ENCODE measurements around the gene TSR2. TPM values are rescaled to one million over a fixed set of nuclear protein-coding genes. Genes with fewer than 3 reads are reported as not detected.

TSR2 gene, protein sequence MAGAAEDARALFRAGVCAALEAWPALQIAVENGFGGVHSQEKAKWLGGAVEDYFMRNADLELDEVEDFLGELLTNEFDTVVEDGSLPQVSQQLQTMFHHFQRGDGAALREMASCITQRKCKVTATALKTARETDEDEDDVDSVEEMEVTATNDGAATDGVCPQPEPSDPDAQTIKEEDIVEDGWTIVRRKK
- 10 to 100 TPM; 61.5 to 67.9 (median 64.7) TPM for total RNA-seq

DNA sequence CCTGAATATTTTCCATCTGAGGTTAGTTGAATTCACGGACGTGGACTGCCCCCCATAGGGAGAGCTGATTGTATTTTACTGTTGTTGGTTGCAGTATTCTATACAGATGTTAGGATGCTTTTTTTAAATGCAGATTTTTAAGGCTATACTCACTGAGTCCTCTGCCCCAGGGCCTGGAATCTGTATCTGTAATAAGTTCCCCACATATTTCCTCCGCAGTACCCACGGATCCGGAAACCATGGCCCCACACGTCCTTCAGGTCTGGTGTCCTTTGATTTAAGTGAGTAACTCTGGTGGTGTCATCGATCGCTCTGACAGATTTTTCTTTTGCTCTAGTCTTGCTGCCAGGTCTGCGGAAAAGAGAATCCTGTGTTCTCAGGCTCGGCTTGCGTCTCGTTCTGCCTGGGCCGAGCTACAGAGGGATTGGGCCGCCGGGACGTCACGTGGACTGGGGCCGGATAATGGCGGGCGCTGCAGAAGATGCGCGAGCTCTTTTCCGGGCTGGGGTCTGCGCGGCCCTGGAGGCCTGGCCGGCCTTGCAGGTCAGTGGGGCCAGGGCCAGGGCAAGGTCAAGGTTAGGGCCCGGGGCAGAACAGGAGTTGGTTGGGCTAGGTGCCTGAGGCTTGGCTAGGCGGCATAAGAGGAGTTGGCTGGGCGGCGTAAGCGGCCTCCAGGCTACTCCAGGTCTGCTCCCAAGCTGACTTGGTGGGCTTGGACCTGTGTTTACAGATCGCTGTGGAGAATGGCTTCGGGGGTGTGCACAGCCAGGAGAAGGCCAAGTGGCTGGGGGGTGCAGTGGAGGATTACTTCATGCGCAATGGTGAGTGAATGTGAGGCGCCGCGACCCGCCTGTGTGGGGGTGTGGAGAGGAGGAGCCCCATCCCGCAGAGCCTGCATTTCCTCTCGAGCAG lies at the start of gene TSR2:
Gene TSR2, plus strand, starts transcription at position 445 of the 912 bp plus-strand sequence. Its CDS starts 18 bp downstream, at position 463.
- peaks cover 22% of the 10 kb centered on the region for H3K4me1 Mint-ChIP-seq (ENCODE audit: low read depth)
- H3K4me3 Mint-ChIP-seq: peak within 1 kb of the TSS; percentile 94
- DNase-seq (peak; percentile 61), ATAC-seq (peak; percentile 99)
- peaks cover 3% of the 10 kb centered on the region for H3K36me3 Mint-ChIP-seq (ENCODE audit: insufficient read depth)
- no peaks in the 10 kb centered on the region for H3K27me3 Mint-ChIP-seq (ENCODE audit: low read depth)
- H3K9me3 Mint-ChIP-seq: no peaks in the 10 kb centered on the region

DNA sequence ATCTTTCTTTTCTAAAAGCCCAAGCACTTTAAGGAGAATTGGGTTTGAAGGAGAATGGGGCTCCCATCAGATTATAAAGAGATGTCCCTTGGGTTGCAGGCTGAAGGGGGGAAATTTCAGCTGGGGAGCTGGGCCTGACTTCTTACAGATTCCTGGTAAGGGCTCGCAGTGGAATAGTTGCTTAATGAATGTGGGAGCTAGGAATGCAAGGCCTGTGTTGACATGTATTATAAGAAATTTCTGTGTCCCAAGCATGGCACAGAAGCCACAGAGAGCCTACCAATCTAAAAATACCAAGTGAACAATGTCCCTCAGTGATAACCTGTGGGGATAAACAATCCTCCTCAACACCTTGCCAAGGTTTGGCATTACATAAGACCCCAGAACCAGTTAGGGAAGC lies 43.1 kb upstream of the TSR2 start:
- peaks cover under 1% of the 10 kb centered on the region for H3K27me3 Mint-ChIP-seq (ENCODE audit: low read depth)
- no peak overlapping the region for H3K4me3 Mint-ChIP-seq
- no peaks in the 10 kb centered on the region for H3K9me3 Mint-ChIP-seq
- no peak for ATAC-seq
- H3K36me3 Mint-ChIP-seq (ENCODE audit: insufficient read depth): no peaks in the 10 kb centered on the region
- H3K4me1 Mint-ChIP-seq (ENCODE audit: low read depth): no peaks in the 10 kb centered on the region
- no peak for DNase-seq

DNA sequence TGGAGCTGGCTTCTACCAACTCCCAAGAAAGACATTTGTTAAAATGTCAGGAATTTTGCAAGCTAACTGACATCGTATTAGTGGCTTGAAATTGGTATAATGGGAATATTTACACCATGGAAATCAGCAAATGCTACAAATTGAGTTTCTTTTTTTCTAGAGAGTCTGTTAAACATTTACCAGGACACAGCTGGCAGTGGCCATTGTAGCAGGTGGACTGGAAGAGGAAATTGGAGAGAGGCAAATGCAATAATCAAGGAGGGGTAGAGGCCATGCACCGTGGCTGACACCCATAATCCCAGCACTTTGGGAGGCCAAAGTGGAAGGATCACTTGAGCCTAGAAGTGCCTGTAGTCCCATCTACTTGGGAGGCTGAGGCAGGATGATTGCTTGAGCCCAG lies 32.9 kb upstream of the TSR2 start:
- Mint-ChIP-seq H3K9me3 (no peaks in the 10 kb centered on the region), H3K4me1 (ENCODE audit: low read depth) (peaks cover 12% of the 10 kb centered on the region), H3K27me3 (ENCODE audit: low read depth) (peaks cover 4% of the 10 kb centered on the region), H3K4me3 (no peak overlapping the region), H3K36me3 (ENCODE audit: insufficient read depth) (no peaks in the 10 kb centered on the region)
- ATAC-seq (no peak), DNase-seq (no peak)

DNA sequence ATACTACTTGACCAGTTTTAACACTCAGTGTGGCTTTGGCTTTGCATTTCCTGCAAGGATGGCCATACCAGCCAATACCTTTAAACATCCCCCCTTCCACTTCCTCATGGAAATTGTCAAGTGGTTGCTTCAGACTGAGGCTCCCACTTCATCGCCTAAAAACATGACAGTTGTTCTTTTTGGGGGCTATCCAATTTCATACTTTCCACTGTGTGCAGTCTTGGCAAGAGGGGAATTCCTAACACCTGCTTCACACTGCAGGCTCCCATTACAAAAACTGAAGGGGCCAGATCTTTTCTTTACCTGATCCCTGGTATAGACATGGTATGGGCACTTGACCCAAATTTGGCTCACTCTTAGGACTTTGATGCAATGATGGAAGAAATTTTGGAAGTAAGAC lies 28.5 kb upstream of the TSR2 start:
- H3K4me3 Mint-ChIP-seq: no peak overlapping the region
- no peak for DNase-seq
- H3K9me3 Mint-ChIP-seq: no peaks in the 10 kb centered on the region
- H3K27me3 Mint-ChIP-seq (ENCODE audit: low read depth): peaks cover 6% of the 10 kb centered on the region
- H3K4me1 Mint-ChIP-seq (ENCODE audit: low read depth): peaks cover 21% of the 10 kb centered on the region
- no peak for ATAC-seq
- H3K36me3 Mint-ChIP-seq (ENCODE audit: insufficient read depth): no peaks in the 10 kb centered on the region

DNA sequence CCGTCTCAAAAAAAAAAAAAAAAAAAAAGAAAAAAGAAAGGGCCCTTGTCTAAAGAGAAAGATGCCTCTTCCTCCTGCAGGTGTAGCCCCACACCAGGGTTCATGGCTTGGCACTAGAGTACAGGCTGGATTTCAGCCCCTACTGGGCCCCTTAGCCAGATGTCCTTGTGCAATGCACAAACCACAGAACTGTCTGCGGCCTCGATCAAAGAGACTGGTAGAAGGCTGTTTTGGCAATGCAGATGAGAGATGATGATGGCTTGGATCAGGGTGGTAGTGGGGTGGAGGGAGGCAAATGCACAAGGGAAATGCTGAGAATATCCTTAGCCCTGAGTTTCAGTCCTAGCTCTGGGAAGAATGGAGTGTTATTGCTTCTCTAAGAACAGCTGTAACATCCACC lies 26.5 kb upstream of the TSR2 start:
- Mint-ChIP-seq H3K4me1 (ENCODE audit: low read depth) (peaks cover 14% of the 10 kb centered on the region), H3K27me3 (ENCODE audit: low read depth) (peaks cover 15% of the 10 kb centered on the region), H3K9me3 (no peaks in the 10 kb centered on the region), H3K36me3 (ENCODE audit: insufficient read depth) (no peaks in the 10 kb centered on the region), H3K4me3 (no peak overlapping the region)
- ATAC-seq: no peak
- no peak for DNase-seq

DNA sequence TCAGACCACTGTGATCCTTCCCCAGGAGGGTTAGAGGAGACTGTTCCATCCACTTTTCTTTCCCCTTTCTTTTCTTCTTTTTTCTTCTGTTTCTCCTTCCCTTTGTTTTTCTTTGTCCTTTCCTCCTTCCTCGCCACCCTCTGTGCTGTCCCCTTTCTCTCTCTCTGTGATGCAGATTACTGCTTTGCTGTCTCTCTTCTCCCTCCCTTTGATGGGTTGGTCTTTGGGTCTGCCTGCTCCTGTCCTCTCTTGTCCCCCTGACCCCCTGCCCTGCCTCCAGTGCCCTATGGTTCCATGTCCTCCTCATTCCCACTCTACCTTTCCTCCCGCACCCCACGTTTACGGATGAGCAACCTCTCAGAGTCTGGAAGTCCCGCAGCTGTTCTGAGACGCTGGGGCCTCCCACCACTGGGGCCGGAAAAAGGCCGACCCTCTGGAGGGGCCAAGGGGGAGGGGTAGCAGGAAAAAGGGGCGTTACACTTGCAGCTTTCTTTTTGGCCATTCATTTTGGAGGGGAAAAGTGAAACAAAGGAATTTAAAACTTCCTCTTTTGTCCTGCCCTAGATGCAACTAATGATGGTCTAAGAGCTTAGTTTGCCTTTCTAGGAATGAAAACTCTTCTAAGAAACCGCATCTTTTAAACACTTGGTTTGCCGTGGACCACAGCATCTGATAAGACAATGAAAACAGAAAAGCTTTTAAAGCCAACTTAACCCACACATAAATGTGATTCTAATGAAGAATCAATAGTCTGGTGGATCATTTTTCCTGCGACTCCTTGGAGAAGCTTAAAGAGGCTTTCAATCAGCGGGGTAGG lies 24.5 kb upstream of the TSR2 start:
- Mint-ChIP-seq H3K4me3 (no peak overlapping the region), H3K36me3 (ENCODE audit: insufficient read depth) (no peaks in the 10 kb centered on the region), H3K9me3 (no peaks in the 10 kb centered on the region), H3K4me1 (ENCODE audit: low read depth) (peaks cover 8% of the 10 kb centered on the region), H3K27me3 (ENCODE audit: low read depth) (peaks cover 18% of the 10 kb centered on the region)
- DNase-seq (no peak), ATAC-seq (no peak)

DNA sequence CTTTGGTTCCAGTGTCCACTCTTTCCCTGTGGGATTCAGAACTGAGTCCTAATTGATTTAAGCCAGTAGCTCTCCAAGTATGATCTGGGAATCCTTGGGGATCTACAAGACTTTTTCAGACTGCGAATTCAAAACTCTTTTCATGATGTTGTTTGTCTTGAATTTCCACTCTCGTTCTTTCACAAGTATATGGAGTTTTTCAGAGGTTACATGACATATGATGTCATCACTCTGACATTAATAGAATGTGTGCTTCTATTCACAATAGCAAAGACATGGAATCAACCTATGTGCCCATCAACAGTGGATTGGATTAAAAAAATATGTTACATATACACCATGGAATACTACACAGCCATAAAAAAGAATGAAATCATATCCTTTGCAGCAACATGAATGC lies 23.2 kb upstream of the TSR2 start:
- Mint-ChIP-seq H3K4me3 (no peak overlapping the region), H3K4me1 (ENCODE audit: low read depth) (peaks cover 8% of the 10 kb centered on the region), H3K27me3 (ENCODE audit: low read depth) (peaks cover 18% of the 10 kb centered on the region), H3K36me3 (ENCODE audit: insufficient read depth) (no peaks in the 10 kb centered on the region), H3K9me3 (no peaks in the 10 kb centered on the region)
- DNase-seq (no peak), ATAC-seq (no peak)

DNA sequence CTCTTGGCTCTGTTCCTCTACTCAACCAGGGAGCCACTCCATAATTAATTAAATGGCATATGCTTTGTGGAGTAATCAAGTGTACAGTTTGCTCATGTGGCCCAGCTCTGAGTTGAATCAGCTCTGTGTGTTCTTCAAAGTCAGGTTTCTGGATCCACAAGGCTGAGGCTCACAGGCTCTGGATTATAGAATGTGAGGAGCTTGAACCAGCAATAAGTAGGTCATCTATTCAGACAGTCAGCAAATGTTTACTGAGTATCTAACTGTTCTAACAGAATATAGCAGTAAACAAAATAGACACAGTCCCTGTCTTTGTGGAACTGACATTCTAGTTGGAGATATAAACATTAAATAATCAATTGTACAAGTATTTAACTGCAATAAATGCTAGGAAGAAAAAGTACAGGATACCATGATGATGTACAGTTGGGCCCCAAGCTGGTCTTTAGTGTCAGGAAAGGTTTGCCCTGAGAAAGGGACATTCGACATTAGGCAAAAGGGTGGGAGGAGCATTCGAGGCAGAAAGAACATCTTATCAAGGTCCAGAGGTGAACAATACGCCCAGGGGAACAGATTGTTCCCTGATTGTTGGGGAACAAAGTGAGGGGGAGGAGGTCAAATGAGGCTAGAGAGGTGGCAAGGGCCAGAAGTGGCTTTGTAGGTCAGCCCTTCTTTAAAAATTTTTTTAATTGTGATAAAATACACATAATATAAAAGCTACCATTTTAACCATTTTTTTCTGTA lies 20.5 kb upstream of the TSR2 start:
- H3K4me3 Mint-ChIP-seq: no peak overlapping the region
- no peaks in the 10 kb centered on the region for H3K9me3 Mint-ChIP-seq
- peaks cover 20% of the 10 kb centered on the region for H3K27me3 Mint-ChIP-seq (ENCODE audit: low read depth)
- no peaks in the 10 kb centered on the region for H3K36me3 Mint-ChIP-seq (ENCODE audit: insufficient read depth)
- peaks cover 8% of the 10 kb centered on the region for H3K4me1 Mint-ChIP-seq (ENCODE audit: low read depth)
- ATAC-seq: no peak
- no peak for DNase-seq

DNA sequence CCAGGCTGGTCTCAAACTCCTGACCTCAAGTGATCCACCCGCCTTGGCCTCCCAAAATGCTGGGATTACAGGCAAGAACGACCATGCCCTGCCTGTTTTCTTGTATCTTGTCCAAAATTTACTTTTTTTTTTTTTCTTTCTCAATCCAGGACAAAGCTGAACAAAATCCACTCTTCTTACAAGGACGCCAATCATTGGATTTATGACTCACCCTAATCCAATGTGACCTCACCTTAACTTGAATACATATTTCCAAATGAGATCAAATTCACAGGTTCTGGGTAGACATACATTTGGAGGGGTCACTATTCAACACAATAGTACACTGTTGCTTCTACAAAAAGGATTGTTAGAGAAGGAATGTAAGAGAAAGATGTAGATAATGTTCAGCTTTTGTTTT lies 18.0 kb upstream of the TSR2 start:
- no peaks in the 10 kb centered on the region for H3K36me3 Mint-ChIP-seq (ENCODE audit: insufficient read depth)
- no peaks in the 10 kb centered on the region for H3K4me1 Mint-ChIP-seq (ENCODE audit: low read depth)
- no peak for DNase-seq
- H3K4me3 Mint-ChIP-seq: no peak overlapping the region
- H3K9me3 Mint-ChIP-seq: no peaks in the 10 kb centered on the region
- ATAC-seq: no peak
- H3K27me3 Mint-ChIP-seq (ENCODE audit: low read depth): peaks cover 14% of the 10 kb centered on the region

DNA sequence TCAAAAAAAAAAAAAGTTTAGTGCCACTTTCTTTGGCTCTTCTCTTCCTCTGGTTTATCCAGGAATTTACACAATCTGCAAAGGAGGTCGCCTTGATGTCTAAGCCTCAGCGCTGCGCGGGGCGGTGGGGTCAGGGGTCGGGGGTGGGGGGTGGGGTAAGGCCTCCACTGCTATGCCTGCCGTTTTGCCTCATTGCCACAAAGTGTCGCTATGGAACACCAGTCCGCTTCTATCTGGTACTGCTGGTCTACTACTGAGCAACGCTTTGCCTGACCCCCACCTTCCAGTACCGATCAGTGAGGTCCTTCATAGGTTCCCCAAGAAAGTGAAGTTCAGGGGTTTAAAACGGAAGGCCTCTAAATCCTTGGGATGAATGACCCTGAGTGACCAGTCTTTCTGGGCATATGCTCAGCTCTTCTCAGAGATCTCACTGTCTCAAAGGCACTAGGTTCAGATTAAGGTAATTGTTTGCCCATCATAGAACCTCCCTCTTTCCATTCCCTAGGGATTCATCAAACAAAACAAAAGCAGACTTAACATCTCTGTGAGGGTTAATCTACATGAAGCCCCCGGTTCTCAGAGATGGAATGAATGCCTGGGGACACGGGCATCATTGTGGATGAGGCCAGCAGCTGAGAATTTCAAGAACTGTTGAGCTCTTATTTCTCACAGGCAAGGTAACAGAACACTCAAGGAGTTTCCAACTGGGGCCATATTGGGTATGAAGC lies 16.9 kb upstream of the TSR2 start:
- no peak overlapping the region for H3K4me3 Mint-ChIP-seq
- peak in 1 of 2 donors; percentile 28 for ATAC-seq

DNA sequence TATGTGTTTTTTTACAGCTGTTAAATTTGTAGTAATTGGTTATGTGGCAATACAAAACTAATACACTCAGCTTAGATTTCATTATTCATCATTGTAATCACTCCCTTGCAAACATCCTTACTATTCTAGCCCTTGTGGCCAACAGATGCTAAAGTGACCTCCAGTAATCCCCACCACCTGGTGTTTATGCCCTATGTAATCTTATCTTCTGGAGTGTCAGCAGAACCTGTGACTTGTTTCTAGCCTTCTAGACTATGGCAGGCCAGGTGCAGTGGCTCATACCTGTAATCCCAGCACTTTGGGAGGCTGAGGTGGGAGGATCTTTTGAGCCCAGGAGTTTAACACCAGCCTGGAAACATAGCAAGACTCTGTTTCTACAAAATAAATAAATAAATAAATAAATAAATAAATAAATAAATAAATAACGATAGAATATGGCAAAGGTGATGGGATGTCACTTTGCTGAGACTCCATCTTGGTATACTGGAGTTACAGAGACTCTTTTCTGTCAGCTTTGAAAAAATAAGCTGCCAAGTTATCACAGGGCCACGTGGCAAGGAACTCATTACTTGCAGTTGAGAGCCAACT lies 12.3 kb upstream of the TSR2 start:
- DNase-seq: no peak
- H3K36me3 Mint-ChIP-seq (ENCODE audit: insufficient read depth): no peaks in the 10 kb centered on the region
- no peaks in the 10 kb centered on the region for H3K9me3 Mint-ChIP-seq

More for the DNA sequence above, 16.9 kb upstream of the TSR2 start:
- Mint-ChIP-seq H3K27me3 (ENCODE audit: low read depth) (peaks cover 12% of the 10 kb centered on the region), H3K9me3 (no peaks in the 10 kb centered on the region), H3K36me3 (ENCODE audit: insufficient read depth) (no peaks in the 10 kb centered on the region), H3K4me1 (ENCODE audit: low read depth) (no peaks in the 10 kb centered on the region)
- DNase-seq: no peak

DNA sequence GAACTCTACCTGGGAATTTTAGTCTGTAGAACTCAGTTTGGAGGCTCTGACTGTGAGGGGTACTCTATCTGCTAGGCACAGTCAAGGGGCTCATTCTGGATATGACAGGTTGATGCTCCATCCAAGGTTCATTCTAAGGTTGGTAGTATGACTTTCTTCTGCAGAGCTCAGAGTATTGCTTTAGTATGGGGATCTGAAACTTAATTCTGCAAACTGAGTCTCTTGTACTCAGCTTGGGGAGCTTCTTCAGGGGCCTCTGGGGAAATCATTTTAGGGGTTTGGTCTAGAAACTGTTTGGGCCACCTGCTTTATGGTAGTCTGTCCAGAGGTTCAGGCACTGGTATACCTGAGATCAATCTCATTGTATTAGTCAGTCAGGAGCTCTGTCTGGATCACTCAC lies 9.7 kb upstream of the TSR2 start:
- H3K27me3 Mint-ChIP-seq (ENCODE audit: low read depth): peaks cover 3% of the 10 kb centered on the region
- no peaks in the 10 kb centered on the region for H3K36me3 Mint-ChIP-seq (ENCODE audit: insufficient read depth)
- H3K4me1 Mint-ChIP-seq (ENCODE audit: low read depth): no peaks in the 10 kb centered on the region
- DNase-seq (no peak), ATAC-seq (no peak)
- no peaks in the 10 kb centered on the region for H3K9me3 Mint-ChIP-seq
- no peak overlapping the region for H3K4me3 Mint-ChIP-seq

More for the DNA sequence above, 12.3 kb upstream of the TSR2 start:
- Mint-ChIP-seq H3K4me1 (ENCODE audit: low read depth) (no peaks in the 10 kb centered on the region), H3K27me3 (ENCODE audit: low read depth) (peaks cover 3% of the 10 kb centered on the region), H3K4me3 (no peak overlapping the region)
- no peak for ATAC-seq

DNA sequence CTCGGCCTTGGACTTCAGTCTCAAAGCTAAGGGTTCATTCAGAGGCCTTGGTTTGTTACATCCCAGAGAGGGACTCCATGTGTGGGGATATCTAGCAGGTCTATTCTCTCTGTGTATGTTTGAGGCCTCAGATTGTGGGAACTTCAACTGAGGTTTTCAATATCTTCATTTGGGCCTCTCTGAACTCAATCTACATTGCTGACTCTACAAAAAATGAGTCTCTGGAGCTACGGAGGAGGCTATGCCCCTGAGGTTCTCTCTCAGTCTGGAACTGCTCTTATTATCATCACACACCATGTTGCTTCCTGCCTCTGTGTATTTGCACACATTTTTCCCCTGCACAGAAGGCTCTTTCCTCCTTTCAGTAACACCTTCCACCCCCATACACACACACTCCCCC lies 5.1 kb upstream of the TSR2 start:
- no peaks in the 10 kb centered on the region for H3K27me3 Mint-ChIP-seq (ENCODE audit: low read depth)
- no peak for ATAC-seq
- no peaks in the 10 kb centered on the region for H3K36me3 Mint-ChIP-seq (ENCODE audit: insufficient read depth)
- no peak for DNase-seq
- H3K4me3 Mint-ChIP-seq: no peak overlapping the region
- peaks cover 3% of the 10 kb centered on the region for H3K4me1 Mint-ChIP-seq (ENCODE audit: low read depth)
- no peaks in the 10 kb centered on the region for H3K9me3 Mint-ChIP-seq

Measured in activated T-cell treated with anti-CD3 and anti-CD28 coated beads, Interleukin-2, amount 50 U/mL, for 4 hours (primary cell).